Measurements from ENCODE around the gene FHIT.

DNA sequence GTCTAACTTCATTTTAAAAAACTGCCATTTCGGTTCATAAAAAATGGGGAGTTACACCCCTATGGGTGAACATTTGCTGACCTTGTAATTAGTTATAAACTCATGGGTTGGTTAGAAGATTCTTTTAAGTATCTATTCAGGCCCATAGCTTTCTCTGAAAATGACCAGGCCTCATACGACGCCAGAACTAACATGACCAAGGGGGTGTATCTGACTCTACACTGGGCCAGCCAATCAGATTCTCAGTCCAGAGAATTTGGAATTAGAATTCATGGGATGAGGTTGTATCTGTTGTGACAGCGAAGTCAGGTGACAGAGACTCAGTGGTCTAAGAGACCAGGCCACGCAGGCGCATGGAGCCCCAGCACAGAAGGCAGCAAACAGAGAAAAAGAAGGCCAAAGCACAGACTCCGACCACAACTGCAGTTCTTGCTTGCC lies 981.4 kb downstream of the FHIT start:
- TF ChIP-seq CTCF (IDR thresholded peaks at IDR 0.05; ENCODE audit: poor library complexity) (no peak), EZH2 (IDR thresholded peaks at IDR 0.05; ENCODE audit: borderline replicate concordance) (no peak)

Measured in hepatocyte (in vitro differentiated cells).